ENCODE results near the gene FOXR1.

DNA sequence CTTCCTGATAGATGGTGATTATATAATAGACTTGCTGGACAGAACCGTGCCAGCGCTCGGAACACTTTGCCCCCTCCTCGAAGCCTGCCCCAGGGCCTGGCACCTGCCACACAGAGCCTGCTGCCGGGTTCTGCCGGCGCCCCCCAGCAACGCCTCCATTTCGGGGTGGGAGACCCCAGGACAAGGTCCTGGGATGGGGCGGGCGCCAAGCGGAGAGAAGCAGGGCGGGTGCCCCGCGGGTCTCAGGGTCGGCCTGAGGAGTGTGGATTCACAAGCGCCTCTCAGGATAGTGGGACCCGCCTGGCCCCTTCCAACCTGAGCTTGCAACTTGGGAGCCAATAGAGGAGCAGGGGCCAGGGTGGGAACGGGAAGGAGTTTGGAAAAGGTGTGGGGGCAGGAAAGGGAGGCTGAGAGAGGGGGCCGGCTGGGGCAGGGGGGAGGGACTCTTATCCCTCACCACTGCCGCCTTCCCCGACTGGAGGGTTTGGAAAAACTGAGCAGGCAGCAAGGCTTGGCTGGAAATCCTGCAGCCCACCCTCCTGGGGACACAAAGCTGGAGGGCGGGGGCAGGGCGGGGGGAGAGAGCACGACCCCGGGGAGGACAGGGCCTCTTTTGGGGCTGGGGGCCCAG lies 42.6 kb upstream of the FOXR1 start:
- TF ChIP-seq KAT7 (CRISPR knock-in tag; IDR thresholded peaks at IDR 0.05; ENCODE audit: borderline replicate concordance) (no peak), GRHL2 (CRISPR knock-in tag; IDR thresholded peaks at IDR 0.05; ENCODE audit: insufficient replicate concordance, severe bottlenecking) (no peak), IRF2 (CRISPR knock-in tag; IDR thresholded peaks at IDR 0.05; ENCODE audit: borderline replicate concordance, low read depth) (no peak), ATF3 (CRISPR knock-in tag; conservative IDR thresholded peaks at IDR 0.05) (no peak)
- TF ChIP-seq, protein P1, sequence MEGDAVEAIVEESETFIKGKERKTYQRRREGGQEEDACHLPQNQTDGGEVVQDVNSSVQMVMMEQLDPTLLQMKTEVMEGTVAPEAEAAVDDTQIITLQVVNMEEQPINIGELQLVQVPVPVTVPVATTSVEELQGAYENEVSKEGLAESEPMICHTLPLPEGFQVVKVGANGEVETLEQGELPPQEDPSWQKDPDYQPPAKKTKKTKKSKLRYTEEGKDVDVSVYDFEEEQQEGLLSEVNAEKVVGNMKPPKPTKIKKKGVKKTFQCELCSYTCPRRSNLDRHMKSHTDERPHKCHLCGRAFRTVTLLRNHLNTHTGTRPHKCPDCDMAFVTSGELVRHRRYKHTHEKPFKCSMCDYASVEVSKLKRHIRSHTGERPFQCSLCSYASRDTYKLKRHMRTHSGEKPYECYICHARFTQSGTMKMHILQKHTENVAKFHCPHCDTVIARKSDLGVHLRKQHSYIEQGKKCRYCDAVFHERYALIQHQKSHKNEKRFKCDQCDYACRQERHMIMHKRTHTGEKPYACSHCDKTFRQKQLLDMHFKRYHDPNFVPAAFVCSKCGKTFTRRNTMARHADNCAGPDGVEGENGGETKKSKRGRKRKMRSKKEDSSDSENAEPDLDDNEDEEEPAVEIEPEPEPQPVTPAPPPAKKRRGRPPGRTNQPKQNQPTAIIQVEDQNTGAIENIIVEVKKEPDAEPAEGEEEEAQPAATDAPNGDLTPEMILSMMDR (IDR thresholded peaks at IDR 0.05): no peak

Measured in WTC11 (cell line).